Stimulated activated CD4-positive, alpha-beta T cell treated with anti-CD3 and anti-CD28 coated beads, Interleukin-12 subunit alpha, Interleukin-12 subunit beta, amount 100 ng/mL, for 48 hours (primary cell): ENCODE data around the gene BAG5.

ENCODE experiments used
- DNase-seq, 3 donors: peaks; one replicate each; pipeline ENCODE4 v3.0.0-alpha.2; 2020; ENCODE audit warnings: low read depth in 2 of 3, low spot score in 1 of 3

BAG5 gene

DNA sequence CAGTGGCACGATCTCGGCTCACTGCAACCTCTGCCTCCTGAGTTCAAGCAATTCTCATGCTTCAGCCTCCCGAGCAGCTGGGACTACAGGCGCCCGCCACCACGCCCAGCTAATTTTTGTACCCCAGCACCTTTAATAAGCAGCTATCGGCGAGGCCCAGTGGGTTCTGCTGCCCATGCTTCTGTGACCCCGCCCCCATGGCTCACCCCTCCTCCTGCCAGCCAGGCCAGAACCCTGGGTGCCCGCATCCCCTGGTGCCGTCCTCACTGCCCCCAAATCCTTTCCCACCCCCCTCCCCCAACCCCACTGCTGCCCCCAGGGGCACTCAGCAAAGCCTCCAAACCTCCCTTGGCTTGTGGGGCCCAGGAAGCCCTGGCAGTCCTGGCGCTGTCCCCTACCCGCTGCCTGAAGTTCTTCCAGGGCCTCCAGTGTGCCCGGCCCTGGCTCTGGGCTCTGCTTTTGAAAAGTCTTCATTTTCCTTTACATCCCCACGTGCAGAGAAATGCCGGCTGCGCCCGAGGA is 14.5 kb downstream of the BAG5 start:
- DNase-seq: no peak

DNA sequence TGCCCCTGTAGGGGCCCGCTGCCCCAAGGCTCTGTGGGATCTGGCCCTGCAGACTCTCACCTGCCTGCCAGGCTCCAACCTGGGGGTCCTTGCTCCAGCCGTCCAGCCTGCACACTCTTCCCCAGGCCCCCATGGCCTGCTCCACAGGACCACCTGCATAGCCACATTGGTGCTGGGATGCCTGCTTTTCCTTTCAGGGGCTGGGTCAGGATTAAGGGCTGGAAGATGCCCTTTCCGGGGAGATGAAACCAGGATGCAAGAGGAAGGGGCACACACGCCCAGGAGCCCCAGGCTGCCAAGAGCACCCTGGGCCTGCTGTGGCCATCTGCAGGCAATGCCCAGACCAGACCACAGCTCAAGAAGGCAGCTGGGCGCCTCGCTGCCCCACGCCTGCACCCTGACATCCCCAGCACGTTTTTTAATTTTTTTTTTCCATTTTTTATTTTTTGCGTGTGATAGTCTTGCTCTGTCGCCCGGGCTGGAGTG is 15.0 kb downstream of the BAG5 start:
- no peak for DNase-seq

DNA sequence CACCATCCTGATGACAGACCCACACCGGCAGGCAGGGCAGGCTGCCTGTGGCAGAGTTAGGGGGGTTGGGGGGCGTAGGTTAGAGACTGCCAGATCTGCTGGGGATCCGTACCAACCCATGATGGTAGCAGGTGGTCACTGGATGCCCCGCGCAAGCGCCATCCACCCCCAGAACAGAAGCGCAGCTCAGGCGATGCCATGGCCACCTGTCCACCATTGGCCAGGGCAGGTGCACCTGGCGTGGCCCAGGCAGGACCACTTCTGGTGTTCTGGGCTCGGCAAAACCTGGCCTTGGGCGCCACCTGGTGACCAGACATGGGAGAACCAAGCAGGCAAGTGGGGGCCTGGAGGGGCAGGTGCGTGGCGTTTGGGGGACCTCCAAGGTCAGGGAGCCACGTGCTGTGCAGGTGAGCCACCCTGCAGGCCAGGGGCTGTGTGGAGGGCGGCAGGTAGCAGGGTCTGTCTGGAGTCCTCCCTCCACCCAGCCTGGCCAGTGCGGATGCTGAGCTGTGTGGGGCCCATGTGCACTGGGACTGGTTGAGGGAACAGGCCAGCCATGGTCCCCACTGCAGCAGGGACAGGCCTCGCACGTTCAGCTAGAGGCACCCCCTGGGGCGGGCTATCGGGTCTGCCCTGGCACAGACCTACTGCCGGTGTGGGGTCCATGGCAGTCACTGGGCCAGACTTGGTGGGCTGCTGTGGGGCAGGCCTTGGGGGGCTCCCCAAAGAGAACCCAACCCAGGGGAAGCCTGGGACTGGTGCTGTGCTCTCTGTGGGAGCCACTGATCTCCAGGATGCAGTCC is 15.6 kb downstream of the BAG5 start:
- DNase-seq: peak; percentile 59 to 65 (median 61)

DNA sequence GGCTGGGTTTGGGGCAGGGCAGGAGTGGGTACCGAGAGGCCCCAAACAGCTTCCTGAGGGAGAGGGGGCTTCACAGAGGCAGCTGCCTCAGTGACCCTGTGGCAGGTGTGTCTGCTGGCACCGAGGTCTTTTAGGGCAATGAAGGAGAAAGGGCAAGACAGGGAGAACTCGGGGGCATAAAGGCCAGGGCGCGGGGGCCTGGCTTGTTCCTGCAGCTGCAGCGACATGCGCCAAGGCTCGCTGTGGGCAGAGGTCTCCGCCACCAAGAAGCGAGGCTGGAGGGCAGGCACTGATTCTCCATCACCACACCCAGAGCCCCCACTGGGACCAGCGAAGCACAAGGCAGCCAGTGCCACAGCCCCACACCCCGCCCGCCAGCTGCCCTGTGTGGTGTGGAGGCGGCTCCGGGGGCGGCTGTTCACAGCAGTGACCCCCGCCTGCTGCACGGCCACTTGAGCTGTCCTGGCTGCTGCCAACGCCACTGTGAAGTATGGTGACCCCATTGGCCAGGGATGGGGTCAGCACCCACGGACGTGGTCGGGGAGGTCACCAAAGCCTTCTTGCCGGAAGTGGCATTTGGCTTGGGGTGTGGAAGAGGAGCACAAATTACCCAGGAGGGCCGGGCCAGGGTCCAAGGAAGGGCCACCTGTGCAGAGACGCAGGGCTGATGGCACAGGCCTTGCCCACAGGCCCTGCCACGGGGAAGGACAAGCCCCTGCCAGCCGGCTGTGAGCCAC is 16.4 kb downstream of the BAG5 start:
- no peak for DNase-seq

DNA sequence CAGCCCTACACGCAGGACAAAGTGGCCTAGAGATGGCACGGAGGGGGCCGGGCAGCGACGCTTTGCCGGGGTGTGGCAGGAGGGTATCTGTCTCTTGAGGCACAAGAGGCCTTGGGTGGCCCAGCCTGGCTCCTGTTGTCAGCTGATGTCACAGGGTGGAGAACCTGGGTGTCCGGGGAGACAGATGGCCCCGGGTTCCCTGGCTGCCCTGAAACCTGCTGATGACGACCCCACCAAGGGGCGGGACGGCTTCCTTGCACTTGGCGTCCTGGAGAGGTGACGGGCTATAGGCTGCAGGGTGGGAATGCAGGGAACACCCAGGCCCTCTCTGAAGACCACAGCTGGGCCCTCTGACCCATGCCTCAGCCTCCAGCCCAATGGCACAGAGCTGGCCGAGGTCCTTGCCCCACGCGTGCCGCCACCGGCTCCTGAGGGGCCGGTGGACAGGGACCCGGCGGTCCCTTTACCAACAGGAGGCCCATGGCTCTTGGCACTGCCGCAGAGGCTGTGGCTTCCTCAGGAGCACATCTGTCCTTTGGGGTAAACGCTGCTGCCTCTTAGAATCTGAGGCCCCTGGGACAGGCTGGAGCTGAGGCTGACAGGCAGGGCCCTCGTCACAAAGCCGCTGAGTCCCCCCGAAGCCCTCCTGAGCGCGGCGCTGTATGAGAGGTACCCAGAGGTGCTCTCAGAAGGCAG is 17.1 kb downstream of the BAG5 start:
- no peak for DNase-seq

DNA sequence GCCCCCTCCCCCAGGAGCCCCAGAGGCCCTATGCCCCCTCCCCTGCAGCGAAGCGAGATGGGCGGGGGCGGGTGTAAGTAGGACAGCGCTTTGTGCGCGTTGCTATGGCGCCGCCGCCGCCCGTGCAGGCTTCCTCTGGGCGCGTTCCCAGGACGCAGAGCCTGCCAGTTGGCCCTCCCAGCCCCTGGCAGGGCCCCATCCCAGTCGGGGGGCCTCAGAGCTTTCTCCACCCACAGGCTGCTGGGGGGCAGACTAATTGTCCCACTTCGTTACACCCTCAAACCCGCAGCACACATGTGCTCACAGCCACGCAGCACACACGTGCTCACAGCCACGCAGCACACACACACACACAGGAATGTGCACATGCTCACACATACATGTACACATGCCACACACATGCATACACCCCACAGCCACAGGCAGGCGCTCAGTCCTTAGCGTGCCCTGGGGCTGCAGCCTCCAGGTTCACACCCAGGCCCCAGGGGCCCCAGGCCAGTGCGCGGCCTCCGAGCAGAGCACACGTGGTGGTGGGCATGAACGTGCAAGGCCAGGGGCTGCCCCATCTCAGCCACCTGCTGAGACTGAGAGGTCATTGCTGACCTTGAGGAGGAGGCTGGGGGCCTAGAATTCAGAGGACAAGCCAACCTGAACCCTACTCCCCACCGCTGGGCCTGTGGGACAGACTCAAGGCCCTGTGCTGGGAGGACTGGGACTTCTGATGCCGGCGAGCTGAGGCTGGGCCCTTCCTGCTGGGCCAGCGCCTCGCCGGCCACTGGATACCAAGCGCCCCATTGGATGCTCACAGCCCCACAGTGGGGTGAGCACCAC is 17.9 kb downstream of the BAG5 start:
- DNase-seq: no peak

DNA sequence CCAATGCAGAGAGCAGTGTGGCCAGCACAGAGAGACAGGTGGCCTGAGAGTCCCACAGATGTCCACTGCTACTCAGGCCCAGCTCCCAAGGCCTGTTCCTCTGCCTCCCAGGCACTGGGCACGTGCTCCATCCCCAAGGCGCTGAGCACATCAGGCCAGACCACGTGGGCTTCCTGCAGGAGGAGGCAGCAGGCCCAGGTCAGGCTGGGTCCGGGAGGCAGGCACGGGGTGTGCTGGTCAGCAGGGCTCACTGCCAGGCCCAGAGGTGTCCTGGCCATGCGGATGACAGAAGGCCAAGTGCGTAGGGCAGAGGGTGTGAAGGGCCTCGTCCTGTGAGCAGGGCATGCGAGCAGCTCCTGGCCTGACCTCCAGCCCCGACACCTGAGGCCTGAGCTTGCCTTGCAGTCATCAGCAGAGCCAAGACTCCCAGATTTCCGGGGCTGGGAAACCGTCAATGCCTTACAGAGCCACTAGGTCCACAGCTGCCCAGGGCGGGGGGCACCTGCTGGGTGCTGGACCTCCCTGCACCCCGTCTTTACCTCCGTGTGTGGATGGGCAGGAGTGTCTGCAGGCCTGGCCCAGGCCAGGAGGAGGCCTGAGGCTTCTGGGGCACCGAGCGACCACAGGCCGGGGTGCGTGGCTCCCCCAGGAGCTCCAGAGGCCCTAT is 18.6 kb downstream of the BAG5 start:
- DNase-seq: no peak

DNA sequence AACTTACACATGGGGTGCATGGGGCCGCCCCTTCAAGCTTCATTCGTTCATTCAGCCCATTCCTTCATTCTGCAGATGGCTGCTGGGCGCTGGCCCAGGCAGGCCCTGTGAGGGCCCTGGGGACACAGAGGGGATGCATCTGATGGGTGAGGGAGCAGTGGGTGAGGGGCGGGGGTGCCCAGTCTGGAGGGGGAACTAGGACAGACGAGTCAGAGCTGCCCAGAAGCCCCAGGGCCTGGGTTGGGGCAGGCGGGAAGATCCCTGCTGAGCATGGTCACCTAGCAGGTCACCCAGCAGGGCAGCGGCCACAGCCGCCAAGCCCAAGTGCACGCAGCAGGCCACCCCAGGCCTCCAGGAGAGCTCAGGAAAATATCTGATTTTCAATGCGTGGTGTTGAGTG is 19.3 kb downstream of the BAG5 start:
- DNase-seq: no peak

DNA sequence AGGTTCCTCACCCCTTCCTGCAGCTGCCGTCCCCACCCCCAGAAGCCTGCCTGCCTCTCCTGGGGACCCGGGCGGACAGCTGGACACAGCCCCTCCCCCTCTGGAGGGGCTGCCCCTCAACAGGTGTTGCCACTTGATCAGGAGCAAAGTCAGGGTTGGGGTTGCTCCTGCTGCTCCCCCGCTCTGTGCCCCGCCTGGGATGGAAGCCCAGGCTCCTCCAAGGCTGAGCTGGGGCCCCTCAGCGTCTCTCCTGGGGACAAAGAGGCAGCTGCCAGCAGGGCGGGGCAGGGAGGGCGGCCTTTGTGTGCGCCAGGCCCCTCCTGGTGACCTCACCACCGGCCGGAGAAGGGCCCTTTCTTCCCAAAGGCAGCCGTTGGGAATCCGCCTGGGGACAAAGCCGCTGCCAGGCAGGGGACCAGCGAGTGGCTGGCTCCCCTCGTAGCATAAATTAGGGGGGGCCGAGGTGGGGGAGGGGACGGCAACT is 19.8 kb downstream of the BAG5 start:
- no peak for DNase-seq

DNA sequence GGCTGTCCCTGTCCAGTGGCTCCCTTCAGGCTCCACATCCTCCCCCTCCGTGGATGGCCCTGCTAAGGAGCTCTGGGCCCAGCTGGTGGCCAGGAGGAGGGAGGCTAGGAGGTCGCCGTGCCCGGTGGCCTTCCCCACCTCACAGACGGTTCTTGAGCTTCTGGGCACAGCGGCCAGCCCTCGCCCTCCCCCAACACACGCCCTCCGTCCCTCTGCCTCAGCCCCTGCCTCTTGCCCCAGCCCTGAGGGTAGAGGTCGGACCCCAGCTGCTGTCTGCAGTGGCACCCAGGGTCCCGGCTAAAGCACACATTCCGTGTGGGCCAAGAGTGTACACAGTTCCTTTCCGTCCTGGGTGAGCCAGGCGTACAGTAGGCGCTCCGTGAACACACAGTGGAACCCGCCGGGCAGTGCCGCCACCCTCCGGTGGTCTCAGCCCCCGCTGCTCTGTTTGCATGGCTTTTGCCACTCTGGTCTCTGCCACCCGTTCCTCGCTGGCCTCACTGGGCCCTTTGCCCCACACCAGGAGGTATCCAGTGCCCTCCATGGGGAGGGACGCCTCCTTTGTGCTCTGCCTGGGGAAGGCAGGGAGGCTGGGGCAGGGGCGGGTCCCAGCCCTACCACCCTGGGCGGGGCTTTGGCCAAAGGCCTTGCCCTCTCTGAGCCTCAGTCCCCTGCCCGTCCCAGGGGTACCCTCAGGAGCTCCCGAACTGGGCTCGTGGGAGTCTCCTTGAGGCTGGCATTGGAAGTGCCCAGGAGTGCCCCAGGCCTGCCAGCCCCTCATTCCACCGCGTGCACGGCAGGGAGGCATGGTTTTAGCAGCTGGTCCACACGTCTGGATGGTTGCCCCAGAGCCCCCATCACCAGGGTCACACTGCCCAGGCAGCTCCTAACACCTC is 20.5 kb downstream of the BAG5 start:
- DNase-seq: no peak

DNA sequence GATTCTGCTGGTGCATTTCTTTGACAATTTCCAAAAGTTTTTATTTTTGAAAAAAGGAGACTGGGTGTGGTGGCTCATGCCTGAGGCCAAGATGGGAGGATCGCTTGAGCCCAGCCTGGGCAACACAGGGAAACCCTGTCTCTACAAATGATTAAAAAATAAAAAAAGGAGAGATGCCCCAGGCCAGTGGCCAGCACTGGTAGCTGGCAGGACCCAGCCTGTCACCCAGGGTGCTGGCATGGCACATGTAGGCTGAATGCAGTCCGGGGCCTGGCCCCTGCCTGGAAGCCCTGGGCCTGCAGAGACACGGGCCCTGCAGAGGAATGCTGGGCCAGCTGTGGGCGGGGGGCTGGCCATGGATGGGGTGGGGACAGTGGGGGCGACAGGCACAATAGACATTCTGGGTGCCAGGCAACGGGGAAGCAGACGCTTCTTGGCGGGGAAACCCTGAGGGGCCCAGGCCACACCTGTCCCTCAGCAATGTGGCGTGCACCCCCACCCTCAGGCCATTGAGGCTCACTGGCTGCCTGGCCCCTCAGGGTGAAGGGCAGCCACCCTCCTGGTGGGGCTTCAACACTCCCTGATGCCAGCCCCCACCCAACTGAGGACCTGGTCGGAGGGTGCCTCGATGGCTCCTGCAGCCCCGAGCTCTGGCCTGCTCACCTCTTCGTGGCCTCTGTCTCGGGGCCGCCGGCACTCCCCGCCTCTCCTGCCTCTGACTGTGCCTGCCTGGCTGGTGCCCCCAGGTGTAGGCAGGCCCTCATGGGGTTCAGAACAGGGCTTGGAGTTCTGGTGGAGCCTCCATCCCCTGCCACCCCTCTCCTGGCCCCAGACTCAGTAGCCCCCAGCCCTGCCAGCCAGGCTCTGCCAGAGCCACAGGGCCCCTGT is 21.4 kb downstream of the BAG5 start:
- DNase-seq: no peak

DNA sequence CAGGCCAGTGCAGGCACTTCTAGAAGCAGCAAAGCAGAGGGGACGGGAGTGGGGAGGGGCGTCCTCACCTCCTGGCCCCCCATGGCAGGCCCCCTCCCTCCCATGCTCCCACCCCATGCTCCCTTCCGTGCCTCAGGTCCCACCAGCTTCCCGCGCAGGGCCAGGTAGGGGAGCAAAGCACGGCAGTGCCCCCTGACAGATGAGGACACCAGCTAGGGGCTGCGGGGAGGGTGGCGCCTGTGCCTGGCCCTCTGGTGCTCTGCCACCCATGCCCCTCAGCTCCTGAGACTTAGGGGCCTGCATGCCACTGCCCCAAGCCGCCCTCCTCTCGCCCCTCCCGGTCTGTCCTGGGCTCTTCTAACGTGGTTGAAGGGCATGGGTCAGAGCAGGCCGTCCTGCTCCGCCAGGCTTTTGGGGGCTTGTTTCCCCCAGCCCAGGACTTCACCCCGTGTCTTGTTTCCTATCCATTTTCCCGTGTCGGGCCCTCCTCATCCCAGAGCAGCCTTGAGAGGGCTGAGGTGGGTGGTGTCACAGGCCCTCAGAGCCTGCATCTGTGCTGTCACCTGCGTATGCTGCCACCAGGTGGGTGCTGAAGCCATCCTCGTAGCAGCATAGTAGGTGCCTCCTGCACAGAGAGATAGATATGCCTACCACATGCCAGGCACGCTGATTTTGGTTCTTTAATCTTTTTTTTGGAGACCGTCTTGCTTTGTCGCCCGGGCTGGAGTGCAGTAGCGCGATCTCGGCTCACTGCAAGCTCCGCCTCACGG is 23.2 kb downstream of the BAG5 start:
- DNase-seq: no peak

DNA sequence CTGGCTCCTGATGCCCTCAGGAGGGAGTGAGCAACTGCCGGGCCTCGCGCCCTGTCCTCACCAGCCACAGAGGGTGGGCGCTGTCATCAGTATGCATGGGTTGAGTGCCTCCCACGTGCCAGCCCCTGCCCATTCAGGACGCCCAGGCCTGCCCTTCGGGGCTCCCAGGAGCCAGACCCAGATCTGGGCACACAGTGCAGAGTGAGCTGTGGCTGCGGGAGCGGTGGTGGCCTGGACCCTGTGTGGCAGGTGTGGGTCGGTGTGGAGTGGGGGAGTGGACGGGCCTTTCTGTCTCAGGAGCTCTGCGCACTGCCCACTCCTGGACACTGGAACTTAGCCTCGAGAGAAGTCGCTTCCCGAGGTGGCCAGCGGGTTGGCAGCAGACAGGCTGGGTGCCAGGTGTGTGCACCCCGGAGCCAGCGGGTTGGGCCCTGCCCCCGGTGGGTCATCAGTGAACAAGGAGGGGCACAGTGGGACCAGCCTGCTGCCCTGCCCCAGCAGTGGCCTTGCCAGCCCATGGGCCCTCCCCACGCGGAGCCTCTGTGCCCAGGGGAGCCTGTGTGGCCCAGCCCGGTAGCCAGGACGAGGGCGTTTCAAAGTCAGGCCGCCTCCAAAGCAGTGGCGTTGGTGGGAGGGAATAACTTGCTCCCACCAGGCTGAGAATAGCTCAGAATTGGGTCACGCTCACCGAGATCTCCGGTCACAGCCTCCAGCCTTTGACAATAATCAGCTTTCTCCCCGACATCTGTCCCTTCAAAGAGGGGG is 24.0 kb downstream of the BAG5 start:
- no peak for DNase-seq

DNA sequence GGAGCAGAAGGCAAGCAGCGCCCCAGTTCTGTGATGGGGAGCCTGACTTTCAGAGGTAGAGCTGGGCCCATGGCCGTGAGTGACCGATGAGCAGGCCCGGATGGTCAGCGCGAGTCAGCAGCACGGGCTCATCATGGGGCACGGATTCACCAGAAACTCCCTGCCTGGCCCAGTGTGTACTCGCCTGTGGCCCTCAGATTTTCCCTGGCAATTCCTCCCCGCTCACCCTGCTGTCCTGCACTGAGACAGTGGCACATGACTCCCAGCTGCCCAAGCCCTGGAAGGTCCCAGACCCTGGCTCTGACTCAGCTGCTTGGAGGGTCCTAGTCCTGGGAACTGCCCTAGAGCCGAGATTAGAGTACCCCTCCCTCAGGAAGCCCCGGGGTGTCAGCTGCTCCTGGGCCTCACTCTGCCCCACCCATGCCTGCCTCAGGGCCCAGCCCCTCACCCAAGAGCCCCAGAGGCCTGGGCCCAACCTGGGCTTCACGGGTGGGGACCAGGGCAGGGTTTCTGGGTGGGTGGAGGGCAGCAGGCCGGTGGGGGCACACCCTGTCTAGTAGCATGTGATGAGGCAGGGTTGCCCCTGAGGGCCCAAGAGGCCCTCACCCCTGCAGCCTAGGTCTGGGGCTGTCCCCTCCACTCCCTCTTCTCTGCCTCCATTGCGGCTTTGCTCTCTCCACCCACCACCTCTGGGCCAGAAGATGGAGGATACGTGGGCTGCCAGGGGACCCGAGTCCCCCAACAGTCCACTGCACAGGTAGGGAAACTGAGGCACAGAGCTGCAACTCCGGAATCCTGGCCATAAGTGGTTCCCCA is 25.1 kb downstream of the BAG5 start:
- no peak for DNase-seq

DNA sequence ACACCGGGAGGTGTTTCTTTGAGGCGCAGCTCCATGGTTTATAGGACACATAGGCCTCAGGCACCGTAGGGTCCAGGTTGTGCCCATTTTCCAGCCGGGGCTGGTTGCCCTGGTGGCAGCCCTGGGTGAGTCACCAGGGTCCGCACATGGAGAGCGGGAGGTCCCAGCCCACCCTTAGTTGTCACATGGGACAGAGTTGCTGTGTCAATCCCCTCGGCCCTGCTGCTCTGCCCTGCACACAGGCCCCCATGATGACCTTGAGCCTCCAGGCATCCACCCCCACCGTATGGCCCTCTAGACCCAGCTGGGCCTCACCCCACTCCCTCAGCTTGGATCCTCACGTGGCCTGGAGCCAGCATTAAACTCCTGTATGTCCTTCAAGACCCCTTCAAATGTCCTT is 25.8 kb downstream of the BAG5 start:
- DNase-seq: no peak
